GM06990 (cell line): Measurements from ENCODE around the gene ASCL2.

Experiments
- DNase-seq: peaks from one replicate; pipeline ENCODE4 v3.0.0-alpha.2; 2011; ENCODE audit not compliant: insufficient read length; ENCODE audit errors: extremely low read depth
- H3K27me3 ChIP-seq: replicated peaks from 2 replicates; pipeline ENCODE4 v1.6.0; 2011; ENCODE audit warnings: low read length; ENCODE audit not compliant: control insufficient read depth, insufficient read depth
- H3K36me3 ChIP-seq: 2 replicates; pipeline ENCODE4 v1.5.1; 2011; ENCODE audit warnings: low read length; ENCODE audit not compliant: control insufficient read depth, insufficient read depth
- H3K4me3 ChIP-seq: replicated peaks from 2 replicates; pipeline ENCODE4 v1.5.1; 2011; ENCODE audit warnings: low read depth, mild to moderate bottlenecking, control low read depth, low read length
- TF ChIP-seq, protein P1 (sequence below): IDR thresholded peaks from 2 replicates; pipeline ENCODE4 v1.5.1; 2011; ENCODE audit warnings: low read length, control low read depth, mild to moderate bottlenecking, inconsistent platforms; ENCODE audit not compliant: insufficient read depth, poor library complexity, severe bottlenecking

Gene ASCL2, protein sequence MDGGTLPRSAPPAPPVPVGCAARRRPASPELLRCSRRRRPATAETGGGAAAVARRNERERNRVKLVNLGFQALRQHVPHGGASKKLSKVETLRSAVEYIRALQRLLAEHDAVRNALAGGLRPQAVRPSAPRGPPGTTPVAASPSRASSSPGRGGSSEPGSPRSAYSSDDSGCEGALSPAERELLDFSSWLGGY

DNA sequence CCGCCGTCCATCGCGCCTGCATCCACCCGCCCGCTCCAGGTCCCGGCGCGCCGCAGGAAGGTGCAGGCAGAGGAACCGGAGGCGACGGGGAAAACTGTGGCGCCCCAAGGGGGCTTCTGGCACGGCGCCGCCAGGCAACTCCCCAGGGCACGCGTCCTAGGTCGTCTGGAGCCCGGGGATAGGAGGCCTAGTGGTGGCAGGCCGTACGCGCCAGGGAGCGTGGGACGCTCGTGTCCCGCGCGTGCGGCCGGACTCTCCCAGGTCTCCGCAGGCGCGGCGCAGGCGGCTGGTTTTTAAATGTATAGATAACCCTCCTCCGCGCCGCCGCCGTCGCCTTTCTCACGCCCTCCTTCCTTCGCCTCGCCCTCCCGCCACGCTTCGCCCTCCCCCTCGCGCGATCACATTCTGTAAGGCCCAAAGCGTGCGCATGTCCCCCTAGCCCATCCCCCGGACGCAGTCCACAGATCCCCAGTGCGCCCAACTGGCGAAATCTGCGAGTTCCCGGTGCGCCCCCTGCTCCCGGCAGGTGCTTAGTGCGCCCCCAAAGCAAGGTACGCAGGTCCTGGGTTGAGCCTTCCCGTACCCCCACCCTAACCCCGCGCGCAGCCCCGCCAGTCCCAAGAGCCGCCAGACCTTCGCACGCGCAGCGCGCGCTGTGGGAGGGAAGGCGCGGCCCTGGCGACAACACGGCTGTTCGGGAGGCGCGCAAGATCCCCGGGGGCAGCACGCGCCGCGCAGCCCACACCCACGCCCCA lies at the start of gene ASCL2:
TSS of gene ASCL2 (minus strand) at position 267 of the 755 bp plus-strand sequence. CDS start at position 11, 256 bp downstream.
- TF ChIP-seq, protein P1, sequence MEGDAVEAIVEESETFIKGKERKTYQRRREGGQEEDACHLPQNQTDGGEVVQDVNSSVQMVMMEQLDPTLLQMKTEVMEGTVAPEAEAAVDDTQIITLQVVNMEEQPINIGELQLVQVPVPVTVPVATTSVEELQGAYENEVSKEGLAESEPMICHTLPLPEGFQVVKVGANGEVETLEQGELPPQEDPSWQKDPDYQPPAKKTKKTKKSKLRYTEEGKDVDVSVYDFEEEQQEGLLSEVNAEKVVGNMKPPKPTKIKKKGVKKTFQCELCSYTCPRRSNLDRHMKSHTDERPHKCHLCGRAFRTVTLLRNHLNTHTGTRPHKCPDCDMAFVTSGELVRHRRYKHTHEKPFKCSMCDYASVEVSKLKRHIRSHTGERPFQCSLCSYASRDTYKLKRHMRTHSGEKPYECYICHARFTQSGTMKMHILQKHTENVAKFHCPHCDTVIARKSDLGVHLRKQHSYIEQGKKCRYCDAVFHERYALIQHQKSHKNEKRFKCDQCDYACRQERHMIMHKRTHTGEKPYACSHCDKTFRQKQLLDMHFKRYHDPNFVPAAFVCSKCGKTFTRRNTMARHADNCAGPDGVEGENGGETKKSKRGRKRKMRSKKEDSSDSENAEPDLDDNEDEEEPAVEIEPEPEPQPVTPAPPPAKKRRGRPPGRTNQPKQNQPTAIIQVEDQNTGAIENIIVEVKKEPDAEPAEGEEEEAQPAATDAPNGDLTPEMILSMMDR: no peak
- no peak within 1 kb of the TSS for H3K4me3 ChIP-seq
- no peaks in the 10 kb centered on the region for H3K36me3 ChIP-seq
- no peak for DNase-seq
- H3K27me3 ChIP-seq: no peaks in the 10 kb centered on the region; the same call in 1 of the 2 replicates

DNA sequence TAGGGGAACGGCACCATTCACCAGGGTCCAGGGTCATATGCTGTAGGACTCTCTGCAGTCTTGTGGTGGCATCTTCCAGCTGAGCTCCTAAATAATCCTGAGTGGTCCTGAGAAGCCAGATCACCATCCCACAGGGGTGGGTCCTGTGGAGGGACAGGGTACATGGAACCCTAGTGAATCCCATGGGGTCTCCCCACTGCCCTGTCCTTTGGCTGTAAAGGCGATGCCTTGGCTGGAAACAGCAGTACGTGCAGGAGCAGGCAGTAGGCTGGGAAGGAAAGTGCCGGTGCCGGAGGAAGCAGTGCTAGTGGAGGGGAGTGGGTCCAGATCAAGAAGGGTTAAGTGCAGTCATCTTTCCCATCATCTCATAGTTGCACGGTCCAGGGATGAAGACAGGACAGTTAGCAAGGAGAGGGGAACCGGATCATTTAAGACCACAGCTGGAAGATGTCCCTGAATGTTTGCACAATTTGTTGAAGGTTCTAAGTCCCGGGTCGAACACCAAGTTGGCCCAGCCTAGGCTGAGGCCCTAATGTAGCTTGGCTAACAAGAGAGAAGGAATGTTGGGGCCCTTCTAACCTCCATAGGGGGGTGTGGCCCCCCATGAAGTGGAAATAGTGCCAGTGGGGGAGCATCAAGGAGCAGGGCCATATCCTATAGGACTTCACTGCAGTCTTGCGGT lies 49.5 kb upstream of the ASCL2 start:
- Histone ChIP-seq H3K36me3 (no peaks in the 10 kb centered on the region), H3K27me3 (no peaks in the 10 kb centered on the region; the same call in 1 of the 2 replicates), H3K4me3 (no peak overlapping the region)
- no peak for DNase-seq
- TF ChIP-seq, protein P1: no peak

DNA sequence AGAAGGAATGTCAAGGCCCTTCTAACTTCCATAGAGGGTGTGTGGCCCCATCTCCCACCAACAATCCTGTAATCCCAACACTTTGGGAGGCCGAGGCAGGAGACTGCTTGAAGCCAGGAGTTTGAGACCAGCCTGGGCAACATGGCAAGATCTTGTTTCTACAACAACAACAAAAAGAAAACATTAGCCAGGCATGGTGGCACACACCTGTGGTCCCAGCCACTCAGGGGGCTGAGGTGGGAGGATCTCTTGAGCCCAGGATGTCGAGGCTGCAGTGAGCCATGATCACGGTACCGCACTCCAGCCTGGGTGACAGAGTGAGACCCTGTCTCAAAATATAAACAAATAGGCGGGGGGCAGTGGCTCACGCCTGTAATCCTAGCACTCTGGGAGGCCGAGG lies 48.3 kb upstream of the ASCL2 start:
- no peaks in the 10 kb centered on the region for H3K36me3 ChIP-seq
- TF ChIP-seq, protein P1: no peak
- H3K27me3 ChIP-seq: no peaks in the 10 kb centered on the region; the same call in 1 of the 2 replicates
- no peak for DNase-seq
- H3K4me3 ChIP-seq: no peak overlapping the region

DNA sequence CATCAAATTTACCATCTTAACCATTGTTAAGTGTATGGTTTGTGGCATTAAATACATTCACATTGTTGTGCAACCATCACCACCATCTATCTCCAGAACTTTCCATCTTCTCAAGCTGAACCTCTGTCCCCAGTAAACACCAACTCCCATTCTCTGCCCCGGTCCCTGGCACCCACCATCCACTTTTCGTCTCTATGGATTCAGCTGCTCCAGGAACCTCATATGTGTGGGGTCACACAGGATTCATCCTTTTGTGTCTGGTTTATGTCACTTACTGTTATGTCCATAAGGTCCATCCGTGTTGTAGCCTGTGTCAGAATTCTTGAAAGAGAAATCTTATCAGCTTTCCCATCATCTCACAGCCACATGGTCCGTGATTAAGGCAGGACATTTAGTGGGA lies 47.7 kb upstream of the ASCL2 start:
- no peaks in the 10 kb centered on the region; the same call in 1 of the 2 replicates for H3K27me3 ChIP-seq
- H3K4me3 ChIP-seq: no peak overlapping the region
- DNase-seq: no peak
- TF ChIP-seq, protein P1: no peak
- no peaks in the 10 kb centered on the region for H3K36me3 ChIP-seq

DNA sequence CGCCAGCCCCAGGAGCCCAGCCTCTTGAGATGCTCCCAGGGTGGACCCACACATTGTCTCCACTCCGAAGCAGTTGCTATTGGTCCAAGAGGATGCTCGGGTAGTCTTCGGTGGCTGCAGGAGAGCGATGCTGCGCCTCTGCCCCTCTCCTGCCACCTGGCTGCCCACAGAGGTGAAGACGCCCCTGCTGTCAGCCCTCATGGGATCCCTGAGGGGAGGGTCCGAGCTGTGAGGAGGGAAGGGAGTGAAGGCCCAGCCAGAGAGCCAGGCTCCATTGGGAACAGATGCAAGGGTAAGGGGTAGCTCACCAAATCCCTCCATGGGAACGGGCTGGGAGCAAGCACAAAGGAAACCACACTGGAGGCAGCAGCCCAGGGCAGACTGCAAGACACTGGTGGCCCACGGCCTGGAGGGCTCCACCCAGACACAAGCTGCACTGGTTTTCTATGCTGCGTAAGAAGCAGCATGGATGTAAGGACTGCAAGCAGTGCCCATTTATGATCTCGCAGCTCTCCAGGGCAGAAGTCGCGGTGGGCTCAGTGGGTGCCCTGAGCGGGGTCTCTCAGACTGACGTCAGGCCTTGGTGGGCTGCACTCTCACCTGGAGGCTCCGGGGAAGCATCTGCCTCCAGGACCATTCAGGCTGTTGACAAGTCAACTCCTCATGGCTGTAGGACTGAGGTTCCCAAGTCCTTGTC lies 47.1 kb upstream of the ASCL2 start:
- no peak overlapping the region for H3K4me3 ChIP-seq
- no peaks in the 10 kb centered on the region for H3K36me3 ChIP-seq
- TF ChIP-seq, protein P1: no peak
- no peak for DNase-seq
- no peaks in the 10 kb centered on the region; the same call in 1 of the 2 replicates for H3K27me3 ChIP-seq
